ENCODE results near the gene REXO4. TPM values are rescaled to one million over a fixed set of nuclear protein-coding genes. Genes with fewer than 3 reads are reported as not detected.

The REXO4 gene
- total RNA-seq, 4 donors from 2014 or later: 12.1 to 21.9 (median 16.0) TPM

GRCh38 chr9:133371261-133371711 lies 46.5 kb downstream of the REXO4 start:
- Histone ChIP-seq H3K36me3 (peaks cover 0 to 8% (median 3%) of the 10 kb centered on the region in 4 donors), H3K4me3 (no peak overlapping the region)
- in situ Hi-C loops (cut with MboI; ENCODE audit: low pct_ligation_motif_present in 1 of 4, low pct_unique_long_range_greater_than_20kb in 1 of 4, low sequenced_read_pairs in 3 of 4): no loop called here

GRCh38 chr9:133370685-133371084 lies 47.1 kb downstream of the REXO4 start:
- H3K36me3 ChIP-seq: peaks cover 0 to 14% (median 6%) of the 10 kb centered on the region in 4 donors
- DNase-seq: no peak
- H3K27me3 ChIP-seq: no peaks in the 10 kb centered on the region
- no peak overlapping the region for H3K4me3 ChIP-seq
- intact Hi-C loops (cut with DNase I; ENCODE audit: low total_unique reads) (no loop called here), in situ Hi-C loops (cut with MboI; ENCODE audit: low pct_ligation_motif_present in 1 of 4, low pct_unique_long_range_greater_than_20kb in 1 of 4, low sequenced_read_pairs in 3 of 4) (no loop called here)
- peak overlapping the region in 3 of 4 donors; percentile 19 to 69 (median 28) for H3K27ac ChIP-seq
- H3K4me1 ChIP-seq: peaks cover 37 to 78% (median 68%) of the 10 kb centered on the region in 4 donors
- H3K9me3 ChIP-seq: no peaks in the 10 kb centered on the region
- no peak for TF ChIP-seq POLR2AphosphoS5 (IDR thresholded peaks at IDR 0.05)
- TF ChIP-seq POLR2A (IDR thresholded peaks at IDR 0.05): no peak
- no peak for TF ChIP-seq EP300 (IDR thresholded peaks at IDR 0.05; ENCODE audit: low read depth)
- TF ChIP-seq CTCF (IDR thresholded peaks at IDR 0.05): no peak
- WGBS, 2 donors (ENCODE audit: low coverage in 1 of 2): 71% methylated on average over 9 of the region's 9 CpGs; no CpG with 5 or more reads in 1 of the 2 donors

More at GRCh38 chr9:133371261-133371711, 46.5 kb downstream of the REXO4 start:
- H3K27me3 ChIP-seq: no peaks in the 10 kb centered on the region
- DNase-seq: no peak
- WGBS, 2 donors (ENCODE audit: low coverage in 1 of 2): 67% methylated on average over 12 of the region's 12 CpGs; no CpG with 5 or more reads in 1 of the 2 donors
- peak overlapping the region; percentile 14 to 69 (median 24) for H3K27ac ChIP-seq
- no peaks in the 10 kb centered on the region for H3K9me3 ChIP-seq
- H3K4me1 ChIP-seq: peaks cover 37 to 78% (median 68%) of the 10 kb centered on the region in 4 donors
- intact Hi-C loops (cut with DNase I; ENCODE audit: low total_unique reads): no loop called here
- no peak for TF ChIP-seq EP300 (IDR thresholded peaks at IDR 0.05; ENCODE audit: low read depth)
- no peak for TF ChIP-seq POLR2AphosphoS5 (IDR thresholded peaks at IDR 0.05)
- no peak for TF ChIP-seq CTCF (IDR thresholded peaks at IDR 0.05)
- no peak for TF ChIP-seq POLR2A (IDR thresholded peaks at IDR 0.05)

GRCh38 chr9:133369933-133370332 lies 47.9 kb downstream of the REXO4 start:
- Histone ChIP-seq H3K9me3 (no peaks in the 10 kb centered on the region), H3K4me3 (no peak overlapping the region), H3K27ac (peak overlapping the region in 3 of 4 donors; percentile 11 to 69 (median 18)), H3K27me3 (no peaks in the 10 kb centered on the region), H3K36me3 (peaks cover 0 to 21% (median 9%) of the 10 kb centered on the region in 4 donors), H3K4me1 (peaks cover 37 to 78% (median 68%) of the 10 kb centered on the region in 4 donors)
- DNase-seq: no peak
- intact Hi-C loops (cut with DNase I; ENCODE audit: low total_unique reads) (no loop called here), in situ Hi-C loops (cut with MboI; ENCODE audit: low pct_ligation_motif_present in 1 of 4, low pct_unique_long_range_greater_than_20kb in 1 of 4, low sequenced_read_pairs in 3 of 4) (no loop called here)
- TF ChIP-seq POLR2A (IDR thresholded peaks at IDR 0.05): no peak
- no peak for TF ChIP-seq POLR2AphosphoS5 (IDR thresholded peaks at IDR 0.05)
- TF ChIP-seq EP300 (IDR thresholded peaks at IDR 0.05; ENCODE audit: low read depth): no peak
- TF ChIP-seq CTCF (IDR thresholded peaks at IDR 0.05): no peak
- 77 to 82% methylated on average over 6 to 7 of the region's 7 CpGs for WGBS, 2 donors (ENCODE audit: low coverage in 1 of 2)

- H3K4me3 ChIP-seq: no peak overlapping the region
- peaks cover 0 to 24% (median 11%) of the 10 kb centered on the region in 4 donors for H3K36me3 ChIP-seq
- TF ChIP-seq POLR2AphosphoS5 (IDR thresholded peaks at IDR 0.05) (no peak), EP300 (IDR thresholded peaks at IDR 0.05; ENCODE audit: low read depth) (no peak), POLR2A (IDR thresholded peaks at IDR 0.05) (no peak), CTCF (IDR thresholded peaks at IDR 0.05) (no peak)
- no peaks in the 10 kb centered on the region for H3K9me3 ChIP-seq
- WGBS, 2 donors (ENCODE audit: low coverage in 1 of 2): 84% methylated on average over 6 of the region's 6 CpGs; no CpG with 5 or more reads in 1 of the 2 donors
- peak overlapping the region; percentile 18 to 69 (median 49) for H3K27ac ChIP-seq
- peaks cover 36 to 73% (median 62%) of the 10 kb centered on the region in 4 donors for H3K4me1 ChIP-seq
- intact Hi-C loops (cut with DNase I; ENCODE audit: low total_unique reads) (no loop called here), in situ Hi-C loops (cut with MboI; ENCODE audit: low pct_ligation_motif_present in 1 of 4, low pct_unique_long_range_greater_than_20kb in 1 of 4, low sequenced_read_pairs in 3 of 4) (no loop called here)
- H3K27me3 ChIP-seq: no peaks in the 10 kb centered on the region
- DNase-seq: no peak
Observed at GRCh38 chr9:133369422-133369821, 48.4 kb downstream of the REXO4 start.

Measured in transverse colon (tissue), 4 donors.